Chondrocyte (in vitro differentiated cells): ENCODE data around the gene FZD7. TPM values are rescaled to one million over a fixed set of nuclear protein-coding genes. Genes with fewer than 3 reads are reported as not detected.

Source experiments
- DNase-seq: peaks from one replicate; pipeline ENCODE4 v3.0.0; 2021; ENCODE audit warnings: mixed read lengths, low spot score
- H3K27ac Mint-ChIP-seq: one replicate; pipeline ENCODE4 v1.8.0; 2021; ENCODE audit warnings: mild to moderate bottlenecking, moderate library complexity, mixed read lengths; ENCODE audit not compliant: unreplicated experiment
- H3K27me3 Mint-ChIP-seq: 2 replicates; pipeline ENCODE4 v1.8.0; 2021; ENCODE audit warnings: low read depth, mixed read lengths
- H3K36me3 Mint-ChIP-seq: 2 replicates; pipeline ENCODE4 v1.8.0; 2021; ENCODE audit warnings: low read depth, mixed read lengths
- H3K4me1 Mint-ChIP-seq: 2 replicates; pipeline ENCODE4 v1.8.0; 2021; ENCODE audit warnings: low read depth, mild to moderate bottlenecking, mixed read lengths
- H3K4me3 Mint-ChIP-seq: one replicate; pipeline ENCODE4 v1.8.0; 2021; ENCODE audit warnings: mild to moderate bottlenecking, moderate library complexity, mixed read lengths; ENCODE audit not compliant: unreplicated experiment
- H3K9me3 Mint-ChIP-seq: 2 replicates; pipeline ENCODE4 v1.8.0; 2021; ENCODE audit warnings: low read depth, mixed read lengths
- CTCF ChIP-seq: fragments of 200-600 bp; sonication (generic); IDR thresholded peaks from 2 replicates; pipeline ENCODE4 v1.5.0; 2021; ENCODE audit warnings: antibody characterized with exemption, mild to moderate bottlenecking, moderate library complexity
- total RNA-seq: library from RNA; stranded (reverse); gene quantifications from 3 replicates; pipeline ENCODE4 v1.2.1, GENCODE V29; 2021

FZD7 gene
- total RNA-seq, 1 donor from 2014 or later, result 63.1 TPM

- no peaks in the 10 kb centered on the region for H3K36me3 Mint-ChIP-seq
- DNase-seq, result no peak
- no peaks in the 10 kb centered on the region for H3K9me3 Mint-ChIP-seq
These were observed 774 bp upstream of the FZD7 start for GRCh38 chr2:202032846-202033316.

GRCh38 chr2:202034249-202035088 lies 814 bp downstream of the FZD7 start:
- H3K27me3 Mint-ChIP-seq, result no peaks in the 10 kb centered on the region
- no peak for DNase-seq
- peaks cover 30% of the 10 kb centered on the region for H3K4me1 Mint-ChIP-seq
- no peak for TF ChIP-seq CTCF
- H3K4me3 Mint-ChIP-seq, result peak overlapping the region; percentile 79
- peaks cover 1% of the 10 kb centered on the region for H3K36me3 Mint-ChIP-seq
- H3K9me3 Mint-ChIP-seq, result no peaks in the 10 kb centered on the region
- H3K27ac Mint-ChIP-seq, result peak overlapping the region; percentile 90

More at GRCh38 chr2:202032846-202033316, 774 bp upstream of the FZD7 start:
- peak overlapping the region; percentile 82 for H3K4me3 Mint-ChIP-seq
- TF ChIP-seq CTCF, result no peak
- H3K27me3 Mint-ChIP-seq, result no peaks in the 10 kb centered on the region
- H3K4me1 Mint-ChIP-seq, result peaks cover 30% of the 10 kb centered on the region
- peak overlapping the region; percentile 94 for H3K27ac Mint-ChIP-seq

GRCh38 chr2:202035089-202035940 lies 1.7 kb downstream of the FZD7 start:
- Mint-ChIP-seq H3K27me3 (no peaks in the 10 kb centered on the region), H3K27ac (peak overlapping the region; percentile 90), H3K4me1 (peaks cover 24% of the 10 kb centered on the region), H3K4me3 (no peak overlapping the region), H3K9me3 (no peaks in the 10 kb centered on the region), H3K36me3 (peaks cover 1% of the 10 kb centered on the region)
- peak; percentile 84 for TF ChIP-seq CTCF
- DNase-seq, result no peak

GRCh38 chr2:202035941-202036372 lies 2.3 kb downstream of the FZD7 start:
- DNase-seq, result no peak
- TF ChIP-seq CTCF, result no peak
- Mint-ChIP-seq H3K27ac (no peak overlapping the region), H3K36me3 (peaks cover 1% of the 10 kb centered on the region), H3K4me1 (peaks cover 18% of the 10 kb centered on the region), H3K27me3 (no peaks in the 10 kb centered on the region), H3K9me3 (no peaks in the 10 kb centered on the region), H3K4me3 (no peak overlapping the region)

GRCh38 chr2:202036601-202037037 lies 3.0 kb downstream of the FZD7 start:
- Mint-ChIP-seq H3K4me3 (no peak overlapping the region), H3K36me3 (peaks cover 1% of the 10 kb centered on the region), H3K9me3 (no peaks in the 10 kb centered on the region), H3K27me3 (no peaks in the 10 kb centered on the region), H3K4me1 (peaks cover 11% of the 10 kb centered on the region), H3K27ac (no peak overlapping the region)
- no peak for DNase-seq
- TF ChIP-seq CTCF, result no peak
